Measurements from ENCODE around the gene L3HYPDH. TPM values are rescaled to one million over a fixed set of nuclear protein-coding genes. Genes with fewer than 3 reads are reported as not detected.

Gene L3HYPDH
- total and polyA plus RNA-seq, 2 of the 13 experiments (the other 11 are each of a cell fraction or from before 2014, with no cell fraction given): 30.5 to 36.6 TPM

DNA sequence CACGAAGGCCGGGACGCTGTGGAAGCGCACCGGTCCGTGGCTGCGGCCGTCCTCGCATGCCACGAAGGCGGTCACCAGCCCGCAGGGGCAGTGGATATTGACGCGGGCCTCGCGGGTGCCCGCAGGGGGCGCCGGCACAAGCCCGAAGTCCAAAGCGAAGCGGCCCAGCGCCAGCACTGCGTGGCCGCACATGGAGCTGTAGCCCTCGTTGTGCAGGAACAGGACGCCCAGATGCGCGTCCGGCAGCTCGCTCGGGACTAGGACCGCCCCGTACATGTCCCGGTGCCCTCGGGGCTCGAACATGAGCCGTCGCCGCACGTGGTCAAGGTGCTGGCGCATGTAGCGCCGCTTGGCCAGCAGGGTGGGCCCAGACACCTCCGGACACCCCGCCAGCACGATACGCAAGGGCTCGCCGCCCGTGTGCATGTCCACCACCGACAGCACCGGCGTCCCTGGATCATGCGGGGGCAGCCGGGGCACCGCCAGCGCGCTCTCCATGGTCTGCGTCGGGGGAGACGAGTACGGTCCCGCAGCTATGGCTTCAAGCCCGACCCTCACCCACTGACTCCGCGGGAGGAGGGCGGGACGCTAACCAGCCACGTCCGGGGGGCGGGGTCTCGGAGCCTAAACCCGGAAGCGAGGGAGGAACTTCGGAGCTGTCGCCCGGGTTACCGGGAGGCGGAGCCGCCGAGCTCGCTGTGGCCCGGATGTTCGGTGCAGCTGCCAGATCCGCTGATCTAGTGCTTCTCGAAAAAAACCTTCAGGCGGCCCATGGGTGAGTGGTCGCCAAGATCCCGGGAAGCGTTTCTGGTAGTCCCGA lies at the start of gene L3HYPDH, which contains the start of gene JKAMP (continued):
- no peak for TF ChIP-seq ZFP36 (IDR thresholded peaks at IDR 0.05; ENCODE audit: borderline replicate concordance, low read depth, low read length, partially characterized antibody)
- peak; percentile 92 for TF ChIP-seq ZBTB10 (CRISPR knock-in tag; IDR thresholded peaks at IDR 0.05; ENCODE audit: borderline replicate concordance)
- peak; percentile 95 for TF ChIP-seq TAF1 (CRISPR knock-in tag; IDR thresholded peaks at IDR 0.05)
- TF ChIP-seq, protein P1, sequence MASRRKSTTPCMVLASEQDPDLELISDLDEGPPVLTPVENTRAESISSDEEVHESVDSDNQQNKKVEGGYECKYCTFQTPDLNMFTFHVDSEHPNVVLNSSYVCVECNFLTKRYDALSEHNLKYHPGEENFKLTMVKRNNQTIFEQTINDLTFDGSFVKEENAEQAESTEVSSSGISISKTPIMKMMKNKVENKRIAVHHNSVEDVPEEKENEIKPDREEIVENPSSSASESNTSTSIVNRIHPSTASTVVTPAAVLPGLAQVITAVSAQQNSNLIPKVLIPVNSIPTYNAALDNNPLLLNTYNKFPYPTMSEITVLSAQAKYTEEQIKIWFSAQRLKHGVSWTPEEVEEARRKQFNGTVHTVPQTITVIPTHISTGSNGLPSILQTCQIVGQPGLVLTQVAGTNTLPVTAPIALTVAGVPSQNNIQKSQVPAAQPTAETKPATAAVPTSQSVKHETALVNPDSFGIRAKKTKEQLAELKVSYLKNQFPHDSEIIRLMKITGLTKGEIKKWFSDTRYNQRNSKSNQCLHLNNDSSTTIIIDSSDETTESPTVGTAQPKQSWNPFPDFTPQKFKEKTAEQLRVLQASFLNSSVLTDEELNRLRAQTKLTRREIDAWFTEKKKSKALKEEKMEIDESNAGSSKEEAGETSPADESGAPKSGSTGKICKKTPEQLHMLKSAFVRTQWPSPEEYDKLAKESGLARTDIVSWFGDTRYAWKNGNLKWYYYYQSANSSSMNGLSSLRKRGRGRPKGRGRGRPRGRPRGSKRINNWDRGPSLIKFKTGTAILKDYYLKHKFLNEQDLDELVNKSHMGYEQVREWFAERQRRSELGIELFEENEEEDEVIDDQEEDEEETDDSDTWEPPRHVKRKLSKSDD (CRISPR knock-in tag; IDR thresholded peaks at IDR 0.05; ENCODE audit: low read depth): peak; percentile 89
- peak; percentile 99 for TF ChIP-seq ZNF552 (CRISPR knock-in tag; IDR thresholded peaks at IDR 0.05; ENCODE audit: borderline replicate concordance)
- TF ChIP-seq HIVEP1 (CRISPR knock-in tag; IDR thresholded peaks at IDR 0.05): peak; percentile 95
- peak; percentile 86 for TF ChIP-seq ZNF670 (CRISPR knock-in tag; IDR thresholded peaks at IDR 0.05; ENCODE audit: borderline replicate concordance)
- peak; percentile 31; the same call in 1 of the 2 replicates for TF ChIP-seq ZNF646 (CRISPR knock-in tag; IDR thresholded peaks at IDR 0.05)
- peak; percentile 86 for TF ChIP-seq ZNF350 (CRISPR knock-in tag; IDR thresholded peaks at IDR 0.05; ENCODE audit: borderline replicate concordance, low read depth)
- TF ChIP-seq ZNF761 (CRISPR knock-in tag; conservative IDR thresholded peaks at IDR 0.05): peak; percentile 89
- peak; percentile 80; the same call in 1 of the 2 replicates for TF ChIP-seq FOXO4 (CRISPR knock-in tag; conservative IDR thresholded peaks at IDR 0.05)
- TF ChIP-seq PTBP1 (IDR thresholded peaks at IDR 0.05; ENCODE audit: low read depth, low read length, poor library complexity, severe bottlenecking): no peak
- TF ChIP-seq SALL1 (CRISPR knock-in tag; IDR thresholded peaks at IDR 0.05): peak; percentile 90
- peak; percentile 89; the same call in 1 of the 2 replicates for TF ChIP-seq ATF7-NPFF (CRISPR knock-in tag; IDR thresholded peaks at IDR 0.05; ENCODE audit: low read depth)
